ENCODE results near the gene CPNE8. TPM values are rescaled to one million over a fixed set of nuclear protein-coding genes. Genes with fewer than 3 reads are reported as not detected.

Gene CPNE8
- total RNA-seq, 1 experiment from 2014 or later: 7.2 TPM

- Histone ChIP-seq H3K79me2 (ENCODE audit: low read length) (no peaks in the 10 kb centered on the region), H3K4me2 (ENCODE audit: low read length) (0 out of 2 replicates have a peak overlapping the region, but pooled peaks have one; percentile 34), H3F3A (ENCODE audit: low read length, unreplicated experiment) (no peaks in the 10 kb centered on the region), H4K20me1 (ENCODE audit: low read length) (no peaks in the 10 kb centered on the region), H2AFZ (ENCODE audit: low read length) (no peak overlapping the region), H3K9me2 (replicated peaks; ENCODE audit: low read length) (no peaks in the 10 kb centered on the region), H3K4me1 (ENCODE audit: insufficient read depth, low read length) (peaks cover 11% of the 10 kb centered on the region), H3K4me3 (ENCODE audit: low read length) (no peak overlapping the region), H3K27me3 (ENCODE audit: low read length) (no peaks in the 10 kb centered on the region), H3K9me3 (ENCODE audit: low read length) (no peaks in the 10 kb centered on the region), H3K27ac (ENCODE audit: low read length) (no peak overlapping the region), H3K9ac (ENCODE audit: low read length) (no peak overlapping the region), H3K36me3 (ENCODE audit: low read depth, low read length) (no peaks in the 10 kb centered on the region)
- no TSS peak for BruUV-seq (replicated peaks)
- intact Hi-C loops (cut with micrococcal nuclease): no loop called here
- peak; percentile 77 for DNase-seq
- TF ChIP-seq EZH2phosphoT487 (IDR thresholded peaks at IDR 0.05; ENCODE audit: borderline replicate concordance, low read length): no peak
- TF ChIP-seq, protein P1, sequence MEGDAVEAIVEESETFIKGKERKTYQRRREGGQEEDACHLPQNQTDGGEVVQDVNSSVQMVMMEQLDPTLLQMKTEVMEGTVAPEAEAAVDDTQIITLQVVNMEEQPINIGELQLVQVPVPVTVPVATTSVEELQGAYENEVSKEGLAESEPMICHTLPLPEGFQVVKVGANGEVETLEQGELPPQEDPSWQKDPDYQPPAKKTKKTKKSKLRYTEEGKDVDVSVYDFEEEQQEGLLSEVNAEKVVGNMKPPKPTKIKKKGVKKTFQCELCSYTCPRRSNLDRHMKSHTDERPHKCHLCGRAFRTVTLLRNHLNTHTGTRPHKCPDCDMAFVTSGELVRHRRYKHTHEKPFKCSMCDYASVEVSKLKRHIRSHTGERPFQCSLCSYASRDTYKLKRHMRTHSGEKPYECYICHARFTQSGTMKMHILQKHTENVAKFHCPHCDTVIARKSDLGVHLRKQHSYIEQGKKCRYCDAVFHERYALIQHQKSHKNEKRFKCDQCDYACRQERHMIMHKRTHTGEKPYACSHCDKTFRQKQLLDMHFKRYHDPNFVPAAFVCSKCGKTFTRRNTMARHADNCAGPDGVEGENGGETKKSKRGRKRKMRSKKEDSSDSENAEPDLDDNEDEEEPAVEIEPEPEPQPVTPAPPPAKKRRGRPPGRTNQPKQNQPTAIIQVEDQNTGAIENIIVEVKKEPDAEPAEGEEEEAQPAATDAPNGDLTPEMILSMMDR (conservative IDR thresholded peaks at IDR 0.05; ENCODE audit: low read depth, low read length): no peak
- no peak for TF ChIP-seq EZH2 (IDR thresholded peaks at IDR 0.05; ENCODE audit: low read length, unreplicated experiment)
- ChIA-PET CTCF (interaction anchor here (1.1 to 3.2 kb wide), 2 partner anchors 12 to 184 kb away, joined by 3 to 85 read pairs; no protein-coding TSS in a partner anchor), POLR2A (ENCODE audit: unreplicated experiment) (no interaction called here)
- ATAC-seq: peak; percentile 68
Observed at GRCh38 chr12:38919191-38919590, 13.8 kb upstream of the CPNE8 start.

DNA sequence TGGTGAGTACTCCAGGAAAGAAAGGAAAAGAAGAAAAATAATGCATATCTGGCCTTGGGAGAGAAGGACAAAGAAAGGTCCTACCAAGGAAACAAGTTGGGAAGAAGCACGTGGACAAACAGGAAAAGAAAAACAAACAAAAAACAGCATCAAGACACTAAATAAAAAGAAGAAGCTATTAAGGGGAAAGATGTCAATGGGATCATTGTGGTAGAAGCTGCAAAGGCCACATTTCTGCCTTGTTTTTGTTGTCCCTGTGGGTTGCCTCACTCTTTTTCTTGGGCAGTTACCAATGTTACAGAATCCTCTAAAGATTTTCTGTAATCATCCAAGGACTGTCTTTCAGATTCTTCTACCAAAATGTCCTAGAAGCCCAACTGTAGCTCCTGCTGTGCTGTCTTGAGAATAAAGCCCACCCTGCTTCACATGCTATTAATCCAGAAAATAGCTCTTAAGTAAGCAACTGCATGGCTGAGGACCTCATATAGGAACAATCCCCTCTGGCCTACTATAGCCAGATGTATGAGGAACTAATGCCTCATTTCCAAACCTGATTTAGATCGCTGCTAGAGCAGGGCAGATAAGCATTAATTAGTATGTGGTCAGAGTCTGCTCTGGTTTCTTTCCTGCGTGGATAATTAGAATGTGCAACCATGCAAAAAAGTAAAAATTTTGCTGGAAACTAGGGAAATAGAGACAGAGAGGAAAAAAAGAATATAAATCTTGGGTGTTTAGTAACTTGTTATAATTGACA is 10.2 kb upstream of the CPNE8 start:
- ChIA-PET CTCF (no interaction called here), POLR2A (ENCODE audit: unreplicated experiment) (interaction anchor here (0.6 kb wide), 1 partner anchor 13 kb away, joined by 5 read pairs; no protein-coding TSS in a partner anchor)
- no peaks in the 10 kb centered on the region for H3F3A ChIP-seq (ENCODE audit: low read length, unreplicated experiment)

More for the DNA sequence above, 10.2 kb upstream of the CPNE8 start:
- H3K4me2 ChIP-seq (ENCODE audit: low read length): no peak overlapping the region
- peaks cover 11% of the 10 kb centered on the region for H3K4me1 ChIP-seq (ENCODE audit: insufficient read depth, low read length)
- H3K9me2 ChIP-seq (replicated peaks; ENCODE audit: low read length): no peaks in the 10 kb centered on the region
- no peak overlapping the region for H3K4me3 ChIP-seq (ENCODE audit: low read length)
- no peak overlapping the region for H3K9ac ChIP-seq (ENCODE audit: low read length)
- H3K36me3 ChIP-seq (ENCODE audit: low read depth, low read length): no peaks in the 10 kb centered on the region
- no peak overlapping the region for H2AFZ ChIP-seq (ENCODE audit: low read length)
- H4K20me1 ChIP-seq (ENCODE audit: low read length): no peaks in the 10 kb centered on the region
- ATAC-seq (no peak), DNase-seq (no peak)
- no peaks in the 10 kb centered on the region for H3K79me2 ChIP-seq (ENCODE audit: low read length)
- no TSS peak for BruUV-seq (replicated peaks)
- no peaks in the 10 kb centered on the region for H3K9me3 ChIP-seq (ENCODE audit: low read length)
- H3K27ac ChIP-seq (ENCODE audit: low read length): no peak overlapping the region
- intact Hi-C loops (cut with micrococcal nuclease): no loop called here
- no peaks in the 10 kb centered on the region for H3K27me3 ChIP-seq (ENCODE audit: low read length)
- TF ChIP-seq EZH2phosphoT487 (IDR thresholded peaks at IDR 0.05; ENCODE audit: borderline replicate concordance, low read length): no peak
- TF ChIP-seq, protein P1 (conservative IDR thresholded peaks at IDR 0.05; ENCODE audit: low read depth, low read length): no peak
- no peak for TF ChIP-seq EZH2 (IDR thresholded peaks at IDR 0.05; ENCODE audit: low read length, unreplicated experiment)

Data from PC-3 (cell line).